H1 (cell line): ENCODE results near the gene EPS8. TPM values are rescaled to one million over a fixed set of nuclear protein-coding genes. Genes with fewer than 3 reads are reported as not detected.

Experiments
- CTCF ChIA-PET: fragments of 300-600 bp; sonication (Branson Sonifier 250); formaldehyde crosslinking; loops from one replicate; lab custom pipeline; 2021; ENCODE audit not compliant: partially characterized antibody; lab: Charles Lee
- POLR2A ChIA-PET: fragments of 300-600 bp; sonication (Branson Sonifier 250); formaldehyde crosslinking; loops from one replicate; lab custom pipeline; 2021; ENCODE audit warnings: inconsistent platforms; ENCODE audit not compliant: partially characterized antibody; lab: Charles Lee
- DNase-seq, 2 experiments: peaks; one replicate each; pipeline versions ENCODE4 v3.0.0 to v3.0.0-alpha.2; 2010 to 2022; ENCODE audit warnings: low spot score in 2 of 2, low read depth in 1 of 2, mixed read lengths in 1 of 2
- FAIRE-seq: peaks from 2 replicates; lab custom pipeline; 2011; peaks lifted over from hg19 to GRCh38; lab: Jason Lieb, UNC
- H2AFZ ChIP-seq: 2 replicates; pipeline ENCODE4 v1.8.1; 2012; ENCODE audit warnings: low read length, inconsistent platforms
- H2AK5ac ChIP-seq: 2 replicates; pipeline ENCODE4 v1.6.1; 2013; ENCODE audit warnings: low read depth, low read length
- H2BK120ac ChIP-seq: replicated peaks from 2 replicates; pipeline ENCODE3; 2013; ENCODE audit warnings: low read depth, low read length, inconsistent platforms
- H2BK12ac ChIP-seq: 2 replicates; pipeline ENCODE4 v1.6.1; 2013; ENCODE audit warnings: low read depth, low read length
- H2BK15ac ChIP-seq: 2 replicates; pipeline ENCODE4 v1.6.1; 2013; ENCODE audit warnings: low read length
- H2BK20ac ChIP-seq: 2 replicates; pipeline ENCODE4 v1.6.1; 2013; ENCODE audit warnings: low read length
- H2BK5ac ChIP-seq: 2 replicates; pipeline ENCODE4 v1.6.1; 2013; ENCODE audit warnings: low read depth, low read length
- H3K14ac ChIP-seq: 2 replicates; pipeline ENCODE4 v1.6.1; 2013; ENCODE audit warnings: inconsistent platforms; ENCODE audit not compliant: insufficient read length
- H3K18ac ChIP-seq: 2 replicates; pipeline ENCODE4 v1.6.1; 2013; ENCODE audit warnings: low read length; ENCODE audit errors: extremely low read depth
- H3K23ac ChIP-seq: 2 replicates; pipeline ENCODE4 v1.6.1; 2013; ENCODE audit warnings: inconsistent platforms; ENCODE audit not compliant: insufficient read length
- H3K23me2 ChIP-seq: 2 replicates; pipeline ENCODE4 v1.6.1; 2013; ENCODE audit warnings: low read depth, low read length
- H3K27ac ChIP-seq: 2 replicates; pipeline ENCODE4 v1.6.1; 2011; ENCODE audit warnings: low read depth, low read length, inconsistent platforms
- H3K27me3 ChIP-seq, 4 experiments: replicated peaks in 1 of 4; 1 replicate in 1 of 4; 2 replicates in 3 of 4; pipeline versions ENCODE4 v1.6.1 to v1.8.1; 2011 to 2013; ENCODE audit warnings: low read length in 3 of 4, mild to moderate bottlenecking in 3 of 4, inconsistent platforms in 2 of 4, mixed read lengths in 2 of 4, moderate library complexity in 1 of 4; ENCODE audit not compliant: control insufficient read depth in 3 of 4, insufficient read depth in 3 of 4; ENCODE audit errors: extremely low read depth in 1 of 4
- H3K36me3 ChIP-seq, 4 experiments: 2 replicates each; pipeline versions ENCODE4 v1.6.1 to v1.8.1; 2011 to 2013; ENCODE audit warnings: mild to moderate bottlenecking in 4 of 4, low read length in 3 of 4, moderate library complexity in 2 of 4, control low read depth in 1 of 4, inconsistent platforms in 1 of 4; ENCODE audit not compliant: insufficient read depth in 4 of 4, control insufficient read depth in 2 of 4
- H3K4ac ChIP-seq: replicated peaks from 2 replicates; pipeline ENCODE3; 2013; ENCODE audit warnings: low read length, low read depth, mixed read lengths, inconsistent platforms; ENCODE audit not compliant: insufficient read length
- H3K4me1 ChIP-seq, 4 experiments: replicated peaks in 1 of 4; 1 replicate in 1 of 4; 2 replicates in 3 of 4; pipeline versions ENCODE4 v1.6.1 to v1.8.1; 2011 to 2013; ENCODE audit warnings: low read length in 3 of 4, inconsistent platforms in 2 of 4, mixed read lengths in 1 of 4; ENCODE audit not compliant: insufficient read depth in 4 of 4, control insufficient read depth in 3 of 4
- H3K4me2 ChIP-seq, 2 experiments: 2 replicates each; pipeline versions ENCODE4 v1.6.1 to v1.8.1; 2011 to 2013; ENCODE audit warnings: low read depth in 2 of 2, low read length in 2 of 2, control low read depth in 1 of 2, inconsistent platforms in 1 of 2, mild to moderate bottlenecking in 1 of 2; ENCODE audit not compliant: insufficient read depth in 1 of 2
- H3K4me3 ChIP-seq, 4 experiments: fragments of 200-600, 300-600 bp in 1 of 4; sonication (generic), shearing (Covaris generic), sonication (Bioruptor Twin) in 1 of 4; 2 replicates each; pipeline versions ENCODE4 v1.5.1 to v1.8.1; 2011 to 2016; ENCODE audit warnings: low read length in 4 of 4, low read depth in 3 of 4, control low read depth in 2 of 4, inconsistent platforms in 2 of 4, mild to moderate bottlenecking in 2 of 4, mixed read lengths in 1 of 4, moderate library complexity in 1 of 4; ENCODE audit not compliant: insufficient read depth in 2 of 4; ENCODE audit errors: extremely low read depth in 1 of 4
- H3K56ac ChIP-seq: replicated peaks from 2 replicates; pipeline ENCODE3; 2013; ENCODE audit warnings: low read depth, mild to moderate bottlenecking, mixed read lengths, low read length, inconsistent platforms; ENCODE audit not compliant: insufficient read length
- H3K79me1 ChIP-seq: 2 replicates; pipeline ENCODE4 v1.6.1; 2013; ENCODE audit warnings: low read depth, low read length, control low read depth
- H3K79me2 ChIP-seq, 2 experiments: 2 replicates each; pipeline versions ENCODE4 v1.6.1 to v1.8.1; 2012 to 2013; ENCODE audit warnings: low read length in 2 of 2, mild to moderate bottlenecking in 2 of 2, inconsistent platforms in 1 of 2; ENCODE audit not compliant: insufficient read depth in 2 of 2, control insufficient read depth in 1 of 2
- H3K9ac ChIP-seq, 4 experiments: replicated peaks in 1 of 4; 1 replicate in 1 of 4; 2 replicates in 3 of 4; pipeline versions ENCODE4 v1.6.1 to v1.8.1; 2011 to 2013; ENCODE audit warnings: low read depth in 3 of 4, low read length in 3 of 4, control low read depth in 2 of 4, mild to moderate bottlenecking in 2 of 4, moderate library complexity in 2 of 4, inconsistent platforms in 1 of 4; ENCODE audit errors: extremely low read depth in 1 of 4
- H3K9me3 ChIP-seq, 2 experiments: 2 replicates each; pipeline versions ENCODE4 v1.6.1 to v1.8.1; 2012 to 2013; ENCODE audit warnings: mild to moderate bottlenecking in 2 of 2, moderate library complexity in 2 of 2, control low read depth in 1 of 2, inconsistent platforms in 1 of 2, low read depth in 1 of 2, low read length in 1 of 2, mixed read lengths in 1 of 2; ENCODE audit not compliant: insufficient read depth in 2 of 2
- H4K20me1 ChIP-seq, 2 experiments: replicated peaks in 1 of 2; 2 replicates each; pipeline versions ENCODE3 to v1.8.1; 2011 to 2013; ENCODE audit warnings: inconsistent platforms in 2 of 2, low read length in 2 of 2, mild to moderate bottlenecking in 1 of 2; ENCODE audit not compliant: insufficient read depth in 2 of 2, control insufficient read depth in 1 of 2
- H4K5ac ChIP-seq: 2 replicates; pipeline ENCODE4 v1.6.1; 2013; ENCODE audit warnings: low read length, low read depth, mixed read lengths, inconsistent platforms; ENCODE audit not compliant: insufficient read length
- H4K8ac ChIP-seq: 2 replicates; pipeline ENCODE4 v1.8.0; 2013; ENCODE audit warnings: mild to moderate bottlenecking, moderate library complexity, low read length, inconsistent platforms; ENCODE audit not compliant: insufficient read depth; ENCODE audit errors: extremely low read depth
- H4K91ac ChIP-seq: replicated peaks from 2 replicates; pipeline ENCODE3; 2013; ENCODE audit warnings: low read length, mixed read lengths, inconsistent platforms; ENCODE audit not compliant: insufficient read length
- EP300 ChIP-seq, 2 experiments: IDR thresholded peaks; 1 replicate in 1 of 2; 2 replicates in 1 of 2; pipeline ENCODE4 v1.6.1; 2011 to 2012; ENCODE audit warnings: low read depth in 2 of 2, low read length in 2 of 2, mild to moderate bottlenecking in 2 of 2, borderline replicate concordance in 1 of 2, inconsistent platforms in 1 of 2, moderate library complexity in 1 of 2
- KDM1A ChIP-seq: fragments of 200-600, 300-600 bp; sonication (generic); IDR thresholded peaks from 2 replicates; pipeline ENCODE4 v1.7.1; 2016; ENCODE audit warnings: mild to moderate bottlenecking, low read length, borderline replicate concordance
- WGBS, 2 experiments: shearing (Covaris generic) in 1 of 2; methylation state at CpG; one replicate each; pipeline versions ENCODE4 v1.1.6 to v1.1.7; 2013 to 2015; ENCODE audit warnings: low lambda C conversion rate in 2 of 2, mixed read lengths in 2 of 2, inconsistent platforms in 1 of 2, low coverage in 1 of 2, missing lambda C conversion rate in 1 of 2; ENCODE audit not compliant: insufficient replicate concordance in 2 of 2, insufficient coverage in 1 of 2, insufficient read length in 1 of 2; ENCODE audit errors: extremely low coverage in 1 of 2, missing lambda C conversion rate in 1 of 2; 5-methylcytosine and 5-hydroxymethylcytosine counted together
- polyA plus RNA-seq, 7 experiments: library from polyadenylated mRNA; depleted of rRNA in 3 of 7; stranded (reverse) in 5 of 7; unstranded in 2 of 7; fragments of >200 nt in 5 of 7; fragments of 200-250 nt in 2 of 7; gene quantifications; 1 replicate in 5 of 7; 2 replicates in 1 of 7; 4 replicates in 1 of 7; pipeline versions ENCODE4 v1.2.1 to v1.2.3, GENCODE V29; 2011 to 2013; ENCODE audit warnings: missing spikeins in 2 of 7, mixed read lengths in 2 of 7
- total RNA-seq: library from RNA; stranded (reverse); fragmentation: NEBNext Ultra II Directional; extraction: Animal tissue kit (Norgen Biotek cat#: 25700); gene quantifications from 2 replicates; pipeline ENCODE4 v1.2.1, GENCODE V29; 2021

EPS8 gene
- total and polyA plus RNA-seq, 2 of the 8 experiments (the other 6 are each of a cell fraction or from before 2014, with no cell fraction given) = 3.0 to 4.6 TPM

GRCh38 chr12:15707516-15708199, 81.5 kb downstream of the EPS8 start:
- no peak overlapping the region for H2BK120ac ChIP-seq
- no peak overlapping the region for H4K8ac ChIP-seq
- no peak overlapping the region for H2BK12ac ChIP-seq
- H3K79me1 ChIP-seq = no peaks in the 10 kb centered on the region
- H2BK5ac ChIP-seq = no peak overlapping the region
- POLR2A ChIA-PET = no interaction called here
- no peak overlapping the region for H2AK5ac ChIP-seq
- no peak overlapping the region for H3K4me2 ChIP-seq
- no peak overlapping the region for H3K9ac ChIP-seq
- peaks cover 0 to 5% (median 2%) of the 10 kb centered on the region in 4 experiments; a peak in 3 of 7 replicates for H3K4me1 ChIP-seq
- H3K4me3 ChIP-seq = no peak overlapping the region
- TF ChIP-seq KDM1A (no peak), EP300 (IDR thresholded peaks at IDR 0.05; ENCODE audit: borderline replicate concordance in 1 of 2, low read depth in 2 of 2, low read length in 2 of 2) (no peak)
- no peaks in the 10 kb centered on the region for H4K20me1 ChIP-seq
- H3K23ac ChIP-seq = no peak overlapping the region
- H3K27ac ChIP-seq = no peak overlapping the region
- no peaks in the 10 kb centered on the region for H3K79me2 ChIP-seq
- H2BK20ac ChIP-seq = no peak overlapping the region
- no peak overlapping the region for H2AFZ ChIP-seq
- CTCF ChIA-PET = no interaction called here
- H3K9me3 ChIP-seq = no peaks in the 10 kb centered on the region
- H3K27me3 ChIP-seq = no peaks in the 10 kb centered on the region
- H3K18ac ChIP-seq = no peak overlapping the region
- WGBS, 2 experiments = 88% methylated on average over 6 of the region's 6 CpGs; no CpG with 5 or more reads in 1 of the 2 experiments
- no peak overlapping the region for H3K4ac ChIP-seq
- H3K23me2 ChIP-seq = no peaks in the 10 kb centered on the region
- H3K56ac ChIP-seq = no peak overlapping the region
- DNase-seq (no peak), FAIRE-seq (no peak)
- H3K14ac ChIP-seq = no peak overlapping the region
- H2BK15ac ChIP-seq = no peak overlapping the region
- no peaks in the 10 kb centered on the region for H3K36me3 ChIP-seq
- no peak overlapping the region for H4K91ac ChIP-seq
- H4K5ac ChIP-seq = no peak overlapping the region
